B cell (primary cell): ENCODE measurements around the gene ENTPD1. TPM values are rescaled to one million over a fixed set of nuclear protein-coding genes. Genes with fewer than 3 reads are reported as not detected.
"Not testable (repeated sequence)": the region's sequence is repeated elsewhere in the genome, so short reads cannot be mapped to it uniquely, and the experiment has no call there.

Source experiments
- ATAC-seq: fragments of 200-7000 bp; cut with Tn5 transposase; one replicate; pipeline ENCODE4 v1.10.0; 2021; ENCODE audit warnings: low read depth, mild to moderate bottlenecking, moderate number of reproducible peaks, moderate library complexity
- CTCF ChIA-PET: fragments of 350-600 bp; sonication (Branson Sonifier 250); formaldehyde crosslinking; loops from one replicate; lab custom pipeline; 2021; ENCODE audit warnings: antibody characterized with exemption, inconsistent platforms; lab: Charles Lee
- POLR2A ChIA-PET: fragments of 350-600 bp; sonication (Branson Sonifier 250); formaldehyde crosslinking; loops from one replicate; lab custom pipeline; 2021; ENCODE audit warnings: antibody characterized with exemption; lab: Charles Lee
- DNase-seq: peaks from one replicate; pipeline ENCODE4 v3.0.0; 2013
- H2AFZ ChIP-seq: 2 replicates; pipeline ENCODE4 v1.6.1; 2012; ENCODE audit warnings: mild to moderate bottlenecking, low read depth, low read length; ENCODE audit not compliant: insufficient read depth, poor library complexity, severe bottlenecking
- H3K27ac ChIP-seq, 2 donors: 1 replicate in 1 of 2; 2 replicates in 1 of 2; pipeline ENCODE4 v1.5.1; 2012 to 2013; ENCODE audit warnings: low read length in 2 of 2, mild to moderate bottlenecking in 2 of 2, moderate library complexity in 1 of 2
- H3K27me3 ChIP-seq, 4 experiments: fragments of 200-600 bp in 1 of 4; sonication (generic) in 1 of 4; replicated peaks in 1 of 4; 1 replicate in 2 of 4; 2 replicates in 2 of 4; pipeline versions ENCODE4 v1.6.1 to v1.7.0; 2013 to 2016; ENCODE audit warnings: low read length in 3 of 4, mild to moderate bottlenecking in 2 of 4, mixed read lengths in 1 of 4, moderate library complexity in 1 of 4; ENCODE audit not compliant: insufficient read depth in 4 of 4, control insufficient read depth in 3 of 4; ENCODE audit errors: control extremely low read depth in 1 of 4
- H3K36me3 ChIP-seq, 2 experiments: replicated peaks in 1 of 2; 1 replicate in 1 of 2; 2 replicates in 1 of 2; pipeline versions ENCODE4 v1.6.1 to v1.7.1; 2013; ENCODE audit warnings: low read length in 1 of 2; ENCODE audit not compliant: insufficient read depth in 2 of 2, control insufficient read depth in 1 of 2; ENCODE audit errors: control extremely low read depth in 1 of 2, extremely low read depth in 1 of 2
- H3K4me1 ChIP-seq, 2 donors: fragments of 200-600 bp in 1 of 2; sonication (generic) in 1 of 2; 1 replicate in 1 of 2; 2 replicates in 1 of 2; pipeline versions ENCODE4 v1.5.1 to v1.6.1; 2013 to 2017; ENCODE audit warnings: low read length in 2 of 2; ENCODE audit not compliant: control insufficient read depth in 2 of 2, insufficient read depth in 2 of 2
- H3K4me2 ChIP-seq: replicated peaks from 2 replicates; pipeline ENCODE3; 2012; ENCODE audit warnings: mild to moderate bottlenecking, low read depth, low read length; ENCODE audit not compliant: poor library complexity, severe bottlenecking
- H3K4me3 ChIP-seq, 5 experiments: fragments of 200-600 bp in 1 of 5; sonication (generic) in 1 of 5; 1 replicate in 3 of 5; 2 replicates in 2 of 5; pipeline versions ENCODE4 v1.5.1 to v1.7.0; 2011 to 2016; ENCODE audit warnings: low read length in 4 of 5, mild to moderate bottlenecking in 4 of 5, low read depth in 2 of 5, control low read depth in 1 of 5, moderate library complexity in 1 of 5; ENCODE audit not compliant: insufficient read depth in 1 of 5; ENCODE audit errors: control extremely low read depth in 1 of 5, extremely low read depth in 1 of 5
- H3K79me2 ChIP-seq: fragments of 200-600 bp; sonication (generic); one replicate; pipeline ENCODE4 v1.6.0; 2016; ENCODE audit warnings: low read length; ENCODE audit not compliant: control insufficient read depth, insufficient read depth
- H3K9ac ChIP-seq: fragments of 200-600 bp; sonication (generic); 2 replicates; pipeline ENCODE4 v1.6.1; 2017; ENCODE audit warnings: mild to moderate bottlenecking, low read length, moderate library complexity
- H3K9me3 ChIP-seq, 3 donors: one replicate each; pipeline versions ENCODE4 v1.6.1 to v1.7.1; 2013; ENCODE audit warnings: low read length in 2 of 3; ENCODE audit not compliant: control insufficient read depth in 2 of 3, insufficient read depth in 1 of 3; ENCODE audit errors: control extremely low read depth in 1 of 3
- H4K20me1 ChIP-seq: 2 replicates; pipeline ENCODE4 v1.6.0; 2012; ENCODE audit warnings: mild to moderate bottlenecking, low read length; ENCODE audit not compliant: insufficient read depth, control insufficient read depth, poor library complexity, severe bottlenecking
- H3K27ac Mint-ChIP-seq: one replicate; pipeline ENCODE4 v1.8.0; 2021; ENCODE audit warnings: mixed read lengths
- H3K27me3 Mint-ChIP-seq: one replicate; pipeline ENCODE4 v1.8.0; 2021; ENCODE audit warnings: mixed read lengths
- H3K4me1 Mint-ChIP-seq: one replicate; pipeline ENCODE4 v1.8.0; 2021; ENCODE audit warnings: mixed read lengths
- H3K4me3 Mint-ChIP-seq: one replicate; pipeline ENCODE4 v1.8.0; 2021; ENCODE audit warnings: mixed read lengths
- H3K9me3 Mint-ChIP-seq: one replicate; pipeline ENCODE4 v1.8.0; 2022; ENCODE audit warnings: mixed read lengths; ENCODE audit not compliant: insufficient read depth
- EZH2 ChIP-seq: IDR thresholded peaks from 2 replicates; pipeline ENCODE4 v1.6.1; 2012; ENCODE audit warnings: borderline replicate concordance, low read depth, mild to moderate bottlenecking, moderate library complexity, low read length; ENCODE audit not compliant: insufficient read depth, poor library complexity, severe bottlenecking
- WGBS: methylation state at CpG from one replicate; pipeline ENCODE4 v1.1.5; 2013; ENCODE audit warnings: missing lambda C conversion rate; ENCODE audit not compliant: insufficient coverage; 5-methylcytosine and 5-hydroxymethylcytosine counted together
- intact Hi-C: fragments of 100-400 bp; cut with micrococcal nuclease; formaldehyde crosslinking; loops from one replicate; pipeline ENCODE4 v1.10.0; 2022
- polyA plus RNA-seq: library from polyadenylated mRNA; depleted of rRNA; stranded (reverse); fragments of >200 nt; gene quantifications from 2 replicates; pipeline ENCODE4 v1.2.3, GENCODE V29; 2012
- total RNA-seq, 2 donors: library from RNA; stranded (reverse); fragments of 120-200 nt in 1 of 2; gene quantifications; 1 replicate in 1 of 2; 2 replicates in 1 of 2; pipeline versions ENCODE4 v1.2.3 to v1.2.4, GENCODE V29; 2013 to 2022
- TF ChIP-seq, protein P1 (sequence below): fragments of 200-600 bp; IDR thresholded peaks from one replicate; pipeline ENCODE4 v1.8.0; 2022; ENCODE audit warnings: antibody characterized with exemption, mild to moderate bottlenecking

ENTPD1 gene
- total and polyA plus RNA-seq, 2 donors (not counting 1 experiment from before 2014, with no cell fraction given) = 25.9 to 96.3 TPM

DNA sequence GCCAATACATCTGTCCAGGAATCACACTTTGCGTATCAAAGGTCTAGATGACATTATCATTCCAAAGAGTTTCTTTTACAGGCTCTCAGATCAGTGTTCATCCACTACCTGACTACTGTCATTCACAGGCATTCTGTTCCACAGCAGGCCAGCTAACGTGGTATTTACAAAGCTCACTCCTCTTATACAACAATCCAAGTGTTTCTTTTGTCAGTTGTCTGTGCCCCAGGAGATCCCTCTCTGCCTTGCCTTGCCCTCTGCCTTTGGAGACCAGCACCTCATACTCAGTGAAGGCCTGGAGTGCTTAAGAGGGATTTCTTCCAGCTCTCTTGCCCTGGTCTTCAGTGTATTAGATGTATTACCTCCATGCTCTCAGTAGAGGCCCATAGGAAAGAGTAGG lies 117.2 kb downstream of the ENTPD1 start:
- peak overlapping the region in 1 of 2 donors; percentile 33 for H3K27ac ChIP-seq
- no peaks in the 10 kb centered on the region for H3K27me3 Mint-ChIP-seq
- no peaks in the 10 kb centered on the region for H3K79me2 ChIP-seq
- WGBS = 100% methylated on average over 2 of the region's 2 CpGs
- H3K9me3 Mint-ChIP-seq = peaks cover 2% of the 10 kb centered on the region
- POLR2A ChIA-PET = no interaction called here
- H3K4me1 Mint-ChIP-seq = peaks cover 10% of the 10 kb centered on the region
- no peak overlapping the region for H2AFZ ChIP-seq
- H3K4me2 ChIP-seq = no peak overlapping the region
- H4K20me1 ChIP-seq = no peaks in the 10 kb centered on the region
- intact Hi-C loops = no loop called here
- H3K27ac Mint-ChIP-seq = no peak overlapping the region
- peaks cover 11 to 24% of the 10 kb centered on the region in 2 experiments for H3K36me3 ChIP-seq
- peaks cover 3 to 8% of the 10 kb centered on the region in 2 donors for H3K4me1 ChIP-seq
- H3K4me3 Mint-ChIP-seq = no peak overlapping the region
- no peak for ATAC-seq
- no peak for DNase-seq
- TF ChIP-seq EZH2 = no peak
- TF ChIP-seq, protein P1, sequence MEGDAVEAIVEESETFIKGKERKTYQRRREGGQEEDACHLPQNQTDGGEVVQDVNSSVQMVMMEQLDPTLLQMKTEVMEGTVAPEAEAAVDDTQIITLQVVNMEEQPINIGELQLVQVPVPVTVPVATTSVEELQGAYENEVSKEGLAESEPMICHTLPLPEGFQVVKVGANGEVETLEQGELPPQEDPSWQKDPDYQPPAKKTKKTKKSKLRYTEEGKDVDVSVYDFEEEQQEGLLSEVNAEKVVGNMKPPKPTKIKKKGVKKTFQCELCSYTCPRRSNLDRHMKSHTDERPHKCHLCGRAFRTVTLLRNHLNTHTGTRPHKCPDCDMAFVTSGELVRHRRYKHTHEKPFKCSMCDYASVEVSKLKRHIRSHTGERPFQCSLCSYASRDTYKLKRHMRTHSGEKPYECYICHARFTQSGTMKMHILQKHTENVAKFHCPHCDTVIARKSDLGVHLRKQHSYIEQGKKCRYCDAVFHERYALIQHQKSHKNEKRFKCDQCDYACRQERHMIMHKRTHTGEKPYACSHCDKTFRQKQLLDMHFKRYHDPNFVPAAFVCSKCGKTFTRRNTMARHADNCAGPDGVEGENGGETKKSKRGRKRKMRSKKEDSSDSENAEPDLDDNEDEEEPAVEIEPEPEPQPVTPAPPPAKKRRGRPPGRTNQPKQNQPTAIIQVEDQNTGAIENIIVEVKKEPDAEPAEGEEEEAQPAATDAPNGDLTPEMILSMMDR = no peak
- H3K4me3 ChIP-seq = no peak overlapping the region
- no peaks in the 10 kb centered on the region for H3K27me3 ChIP-seq
- H3K9ac ChIP-seq = no peak overlapping the region
- H3K9me3 ChIP-seq = peaks cover 0 to 7% (median 0%) of the 10 kb centered on the region in 3 donors
- CTCF ChIA-PET = interaction anchor here (0.8 to 1.9 kb wide), 5 partner anchors 8 to 179 kb away, joined by 3 to 11 read pairs (median 3); partner anchors contain the start of gene TCTN3

DNA sequence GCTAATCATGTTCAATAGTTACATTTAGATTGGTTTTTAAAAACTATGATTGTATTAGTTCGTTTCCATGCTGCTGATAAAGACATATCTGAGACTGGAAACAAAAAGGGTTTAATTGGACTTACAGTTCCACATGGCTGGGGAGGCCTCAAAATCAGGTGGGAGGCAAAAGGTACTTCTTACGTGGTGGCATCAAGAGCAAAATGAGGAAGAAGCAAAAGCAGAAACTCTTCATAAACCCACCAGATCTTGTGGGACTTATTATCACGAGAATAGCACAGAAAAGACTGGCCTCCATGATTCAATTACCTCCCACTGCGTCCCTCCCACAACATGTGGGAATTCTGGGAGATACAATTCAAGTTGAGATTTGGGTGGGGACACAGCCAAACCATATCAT lies 117.7 kb downstream of the ENTPD1 start:
- Mint-ChIP-seq H3K27ac (peak overlapping the region; percentile 74), H3K4me1 (peaks cover 10% of the 10 kb centered on the region), H3K4me3 (no peak overlapping the region), H3K9me3 (peaks cover 2% of the 10 kb centered on the region), H3K27me3 (no peaks in the 10 kb centered on the region)
- 100% methylated on average over 1 of the region's 4 CpGs for WGBS
- ChIA-PET POLR2A (no interaction called here), CTCF (interaction anchor here (0.8 to 1.9 kb wide), 4 partner anchors 9 to 179 kb away, joined by 3 to 11 read pairs (median 3); partner anchors contain the start of gene TCTN3)
- intact Hi-C loops = no loop called here
- no peak overlapping the region for H3K4me2 ChIP-seq
- no peak for ATAC-seq
- peak overlapping the region in 1 of 2 donors; percentile 33 for H3K27ac ChIP-seq
- H3K9me3 ChIP-seq = peaks cover 0 to 7% (median 0%) of the 10 kb centered on the region in 3 donors
- H3K4me3 ChIP-seq = no peak overlapping the region
- peaks cover 10 to 23% of the 10 kb centered on the region in 2 experiments for H3K36me3 ChIP-seq
- no peak overlapping the region for H3K9ac ChIP-seq
- no peaks in the 10 kb centered on the region for H4K20me1 ChIP-seq
- H3K79me2 ChIP-seq = no peaks in the 10 kb centered on the region
- H3K4me1 ChIP-seq = peaks cover 3 to 8% of the 10 kb centered on the region in 2 donors
- no peak overlapping the region for H2AFZ ChIP-seq
- DNase-seq = peak; percentile 38
- no peaks in the 10 kb centered on the region for H3K27me3 ChIP-seq
- TF ChIP-seq EZH2 = no peak
- TF ChIP-seq, protein P1 = no peak

DNA sequence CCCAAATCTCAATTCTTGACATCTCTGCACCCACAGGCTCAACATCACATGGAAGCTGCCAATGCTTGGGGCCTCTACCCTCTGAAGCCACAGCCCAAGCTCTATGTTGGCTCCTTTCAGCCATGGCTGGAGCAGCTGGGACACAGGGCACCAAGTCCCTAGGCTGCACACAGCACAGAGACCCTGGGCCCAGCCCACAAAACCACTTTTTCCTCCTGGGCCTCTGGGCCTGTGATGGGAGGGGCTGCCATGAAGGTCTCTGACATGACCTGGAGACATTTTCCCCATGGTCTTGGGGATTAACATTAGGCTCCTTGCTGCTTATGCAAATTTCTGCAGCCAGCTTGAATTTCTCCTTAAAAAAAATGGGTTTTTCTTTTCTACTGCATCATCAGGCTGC lies 118.8 kb downstream of the ENTPD1 start:
- ATAC-seq, H3K9me3 Mint-ChIP-seq, H3K27me3 Mint-ChIP-seq, DNase-seq, H3K4me2 ChIP-seq, H3K4me1 Mint-ChIP-seq, H3K79me2 ChIP-seq, H3K9me3 ChIP-seq, H3K4me1 ChIP-seq, POLR2A ChIA-PET, H2AFZ ChIP-seq, H3K4me3 ChIP-seq, H4K20me1 ChIP-seq, H3K27ac Mint-ChIP-seq, H3K4me3 Mint-ChIP-seq, H3K9ac ChIP-seq, H3K27ac ChIP-seq, H3K27me3 ChIP-seq, intact Hi-C loops: not testable (repeated sequence)
- CTCF ChIA-PET = interaction anchor here (0.8 to 1.0 kb wide), 2 partner anchors 10 to 181 kb away, joined by 3 to 5 read pairs; partner anchors contain the start of gene TCTN3
- H3K36me3 ChIP-seq = peaks cover 10 to 23% of the 10 kb centered on the region in 2 experiments
